Measurements from ENCODE around the gene E4F1.
A peak's percentile ranks its signal among the peaks of the same experiment; 100 is the strongest.

GRCh38 chr16:2194852-2195321 lies 28.5 kb upstream of the E4F1 start:
- TF ChIP-seq CTCF (IDR thresholded peaks at IDR 0.05; ENCODE audit: control extremely low read depth in 1 of 3, insufficient read depth in 1 of 3, low read depth in 1 of 3, low read length in 3 of 3) (peak; percentile 72 to 98 (median 85)), EZH2 (IDR thresholded peaks at IDR 0.05; ENCODE audit: low read depth, low read length, severe bottlenecking) (no peak), SP2 (IDR thresholded peaks at IDR 0.05; ENCODE audit: low read length) (no peak), POLR2AphosphoS5 (IDR thresholded peaks at IDR 0.05; ENCODE audit: low read depth, low read length) (no peak), NRF1 (IDR thresholded peaks at IDR 0.05; ENCODE audit: low read depth, low read length) (no peak), RAD21 (IDR thresholded peaks at IDR 0.05 in 1 of 2, conservative IDR thresholded peaks at IDR 0.05 in 1 of 2; ENCODE audit: low read depth in 2 of 2, low read length in 2 of 2) (peak; percentile 88), CREB1 (IDR thresholded peaks at IDR 0.05) (no peak), CHD2 (IDR thresholded peaks at IDR 0.05; ENCODE audit: low read length) (no peak)
